ENCODE data around the gene ADAMTS15. TPM values are rescaled to one million over a fixed set of nuclear protein-coding genes. Genes with fewer than 3 reads are reported as not detected.

Gene ADAMTS15
- total and polyA plus RNA-seq, 10 donors = 0.41 to 6.9 (median 2.2) TPM

GRCh38 chr11:130518164-130518680 is 69.8 kb downstream of the ADAMTS15 start:
- Histone ChIP-seq H3K4me1 (no peaks in the 10 kb centered on the region), H3K27me3 (replicated peaks in 1 of 7) (peaks cover 0 to 20% (median 0%) of the 10 kb centered on the region in 7 donors), H3K36me3 (no peaks in the 10 kb centered on the region), H3K9me3 (no peaks in the 10 kb centered on the region), H3K4me3 (no peak overlapping the region), H3K27ac (no peak overlapping the region)
- no peak for TF ChIP-seq POLR2AphosphoS5 (IDR thresholded peaks at IDR 0.05)
- TF ChIP-seq POLR2A (IDR thresholded peaks at IDR 0.05) = no peak
- TF ChIP-seq, protein P1, sequence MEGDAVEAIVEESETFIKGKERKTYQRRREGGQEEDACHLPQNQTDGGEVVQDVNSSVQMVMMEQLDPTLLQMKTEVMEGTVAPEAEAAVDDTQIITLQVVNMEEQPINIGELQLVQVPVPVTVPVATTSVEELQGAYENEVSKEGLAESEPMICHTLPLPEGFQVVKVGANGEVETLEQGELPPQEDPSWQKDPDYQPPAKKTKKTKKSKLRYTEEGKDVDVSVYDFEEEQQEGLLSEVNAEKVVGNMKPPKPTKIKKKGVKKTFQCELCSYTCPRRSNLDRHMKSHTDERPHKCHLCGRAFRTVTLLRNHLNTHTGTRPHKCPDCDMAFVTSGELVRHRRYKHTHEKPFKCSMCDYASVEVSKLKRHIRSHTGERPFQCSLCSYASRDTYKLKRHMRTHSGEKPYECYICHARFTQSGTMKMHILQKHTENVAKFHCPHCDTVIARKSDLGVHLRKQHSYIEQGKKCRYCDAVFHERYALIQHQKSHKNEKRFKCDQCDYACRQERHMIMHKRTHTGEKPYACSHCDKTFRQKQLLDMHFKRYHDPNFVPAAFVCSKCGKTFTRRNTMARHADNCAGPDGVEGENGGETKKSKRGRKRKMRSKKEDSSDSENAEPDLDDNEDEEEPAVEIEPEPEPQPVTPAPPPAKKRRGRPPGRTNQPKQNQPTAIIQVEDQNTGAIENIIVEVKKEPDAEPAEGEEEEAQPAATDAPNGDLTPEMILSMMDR (IDR thresholded peaks at IDR 0.05 in 8 of 11, conservative IDR thresholded peaks at IDR 0.05 in 3 of 11) = no peak
- WGBS, 5 donors = 81 to 98% (median 94%) methylated on average over 4 of the region's 4 CpGs
- DNase-seq = no peak
- intact Hi-C loops (cut with DNase I; ENCODE audit: low total_unique reads) = no loop called here

DNA sequence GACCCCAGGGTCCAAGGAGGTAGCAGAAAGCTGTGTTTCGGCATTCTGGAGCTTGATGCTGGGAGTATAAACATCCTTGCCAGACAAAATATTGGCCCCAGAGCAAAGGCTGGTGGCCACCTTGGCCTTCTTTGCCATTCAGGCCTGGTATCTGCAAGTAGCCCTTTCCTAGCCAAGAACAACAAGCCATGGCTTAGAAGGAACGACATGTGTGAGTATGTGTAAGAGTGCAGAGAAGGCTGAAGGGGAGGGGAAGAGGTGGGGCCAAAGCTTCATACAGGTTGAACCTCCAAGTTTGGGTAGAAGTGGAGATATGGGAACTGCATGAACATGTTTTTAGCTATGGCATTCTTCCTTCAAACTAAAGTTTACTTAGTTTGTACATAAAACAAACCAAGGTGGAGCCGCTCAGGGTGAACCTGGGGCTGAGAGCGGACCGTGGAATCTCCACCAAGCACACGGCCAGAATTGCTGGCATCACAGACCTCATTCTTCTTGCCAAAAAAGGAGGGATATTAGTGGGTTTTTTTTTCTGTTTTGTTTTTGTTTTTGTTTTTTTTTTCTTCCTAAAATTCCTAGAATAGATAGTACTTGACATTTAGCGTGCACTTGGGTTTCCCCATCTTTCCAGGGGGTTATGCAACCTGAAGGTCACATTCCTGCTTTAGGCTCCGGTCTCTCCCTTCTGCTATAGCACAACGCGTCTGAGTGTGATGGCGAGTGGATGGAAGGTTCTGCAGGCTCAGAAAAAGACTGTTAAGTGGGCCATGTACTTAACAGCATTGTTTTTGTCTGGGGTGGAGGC is 70.9 kb downstream of the ADAMTS15 start:
- DNase-seq = no peak

DNA sequence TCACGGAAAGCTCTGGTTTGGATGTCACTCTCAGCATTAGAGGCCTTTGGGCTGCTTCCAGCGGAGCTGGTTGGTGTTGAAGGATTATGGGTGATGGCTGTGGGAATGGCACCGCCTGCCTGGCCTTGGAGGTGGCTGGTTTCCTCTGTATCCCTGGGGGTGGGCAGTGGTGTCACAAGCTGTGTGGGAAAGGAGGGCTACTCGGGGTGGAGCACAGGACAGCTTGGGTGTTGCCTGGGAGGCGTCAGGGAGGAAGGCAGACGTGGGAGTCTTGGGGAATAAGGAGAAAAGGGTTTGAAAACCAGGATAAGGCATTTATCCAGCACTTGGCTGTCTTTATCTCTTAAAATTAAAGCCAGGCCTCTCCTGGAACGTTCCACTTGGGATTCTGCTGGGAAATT is 71.8 kb downstream of the ADAMTS15 start:
- Histone ChIP-seq H3K27me3 (replicated peaks in 1 of 7) (peaks cover 0 to 2% (median 0%) of the 10 kb centered on the region in 7 donors), H3K4me1 (no peaks in the 10 kb centered on the region), H3K27ac (peak overlapping the region in 4 of 8 donors; percentile 18 to 58 (median 34)), H3K4me3 (no peak overlapping the region), H3K9me3 (no peaks in the 10 kb centered on the region), H3K36me3 (no peaks in the 10 kb centered on the region)
- no peak for TF ChIP-seq POLR2AphosphoS5 (IDR thresholded peaks at IDR 0.05)
- TF ChIP-seq, protein P1 (IDR thresholded peaks at IDR 0.05 in 8 of 11, conservative IDR thresholded peaks at IDR 0.05 in 3 of 11) = no peak
- TF ChIP-seq POLR2A (IDR thresholded peaks at IDR 0.05) = no peak
- intact Hi-C loops (cut with DNase I; ENCODE audit: low total_unique reads) = no loop called here
- WGBS, 5 donors = 68 to 76% (median 76%) methylated on average over 7 of the region's 7 CpGs
- DNase-seq = no peak

More for the DNA sequence above, 70.9 kb downstream of the ADAMTS15 start:
- 84 to 89% (median 87%) methylated on average over 11 of the region's 11 CpGs for WGBS, 5 donors
- peaks cover 0 to 11% (median 0%) of the 10 kb centered on the region in 7 donors for H3K27me3 ChIP-seq (replicated peaks in 1 of 7)
- intact Hi-C loops (cut with DNase I; ENCODE audit: low total_unique reads) = no loop called here
- TF ChIP-seq POLR2A (IDR thresholded peaks at IDR 0.05) (no peak), POLR2AphosphoS5 (IDR thresholded peaks at IDR 0.05) (peak in 1 of 3 donors; percentile 34)
- TF ChIP-seq, protein P1 (IDR thresholded peaks at IDR 0.05 in 8 of 11, conservative IDR thresholded peaks at IDR 0.05 in 3 of 11) = no peak
- no peak overlapping the region for H3K4me3 ChIP-seq
- H3K36me3 ChIP-seq = no peaks in the 10 kb centered on the region
- H3K4me1 ChIP-seq = no peaks in the 10 kb centered on the region
- no peaks in the 10 kb centered on the region for H3K9me3 ChIP-seq
- H3K27ac ChIP-seq = peak overlapping the region in 1 of 8 donors; percentile 58

GRCh38 chr11:130522284-130522961 is 74.0 kb downstream of the ADAMTS15 start:
- no peaks in the 10 kb centered on the region for H3K4me1 ChIP-seq
- intact Hi-C loops (cut with DNase I; ENCODE audit: low total_unique reads) = no loop called here
- WGBS, 5 donors = 63 to 79% (median 69%) methylated on average over 7 to 9 of the region's 9 CpGs

More at GRCh38 chr11:130522284-130522961, 74.0 kb downstream of the ADAMTS15 start:
- Histone ChIP-seq H3K4me3 (no peak overlapping the region), H3K27me3 (replicated peaks in 1 of 7) (no peaks in the 10 kb centered on the region), H3K9me3 (no peaks in the 10 kb centered on the region), H3K36me3 (no peaks in the 10 kb centered on the region), H3K27ac (peak overlapping the region in 7 of 8 donors; percentile 37 to 75 (median 63))
- DNase-seq = no peak
- TF ChIP-seq POLR2AphosphoS5 (IDR thresholded peaks at IDR 0.05) = peak; percentile 71 to 74 (median 72)
- no peak for TF ChIP-seq POLR2A (IDR thresholded peaks at IDR 0.05)
- TF ChIP-seq, protein P1 (IDR thresholded peaks at IDR 0.05 in 8 of 11, conservative IDR thresholded peaks at IDR 0.05 in 3 of 11) = no peak
